Stimulated activated naive CD8-positive, alpha-beta T cell treated with anti-CD3 and anti-CD28 coated beads, Interleukin-15, amount 100 ng/mL, for 72 hours (primary cell): Measurements from ENCODE around the gene KCNA4.
"Not testable (repeated sequence)": the region's sequence is repeated elsewhere in the genome, so short reads cannot be mapped to it uniquely, and the experiment has no call there.

Experiments used
- ATAC-seq: fragments of 150-1000 bp; cut with Tn5 transposase; 2 replicates; pipeline ENCODE4 v1.10.0; 2021; ENCODE audit warnings: mild to moderate bottlenecking, moderate library complexity
- DNase-seq, 2 donors: peaks; one replicate each; pipeline ENCODE4 v3.0.0; 2021 to 2022
- H3K27ac Mint-ChIP-seq, 2 donors: one replicate each; pipeline ENCODE4 v1.8.0; 2022; ENCODE audit warnings: mild to moderate bottlenecking in 2 of 2, mixed read lengths in 2 of 2, moderate library complexity in 2 of 2
- H3K27me3 Mint-ChIP-seq: one replicate; pipeline ENCODE4 v1.8.0; 2022; ENCODE audit warnings: mixed read lengths
- H3K4me1 Mint-ChIP-seq: one replicate; pipeline ENCODE4 v1.8.0; 2022; ENCODE audit warnings: mild to moderate bottlenecking, mixed read lengths
- H3K4me3 Mint-ChIP-seq, 2 donors: one replicate each; pipeline ENCODE4 v1.8.0; 2022; ENCODE audit warnings: mild to moderate bottlenecking in 2 of 2, mixed read lengths in 2 of 2, moderate library complexity in 1 of 2
- H3K9me3 Mint-ChIP-seq, 2 donors: one replicate each; pipeline ENCODE4 v1.8.0; 2022; ENCODE audit warnings: mixed read lengths in 2 of 2

KCNA4 gene

DNA sequence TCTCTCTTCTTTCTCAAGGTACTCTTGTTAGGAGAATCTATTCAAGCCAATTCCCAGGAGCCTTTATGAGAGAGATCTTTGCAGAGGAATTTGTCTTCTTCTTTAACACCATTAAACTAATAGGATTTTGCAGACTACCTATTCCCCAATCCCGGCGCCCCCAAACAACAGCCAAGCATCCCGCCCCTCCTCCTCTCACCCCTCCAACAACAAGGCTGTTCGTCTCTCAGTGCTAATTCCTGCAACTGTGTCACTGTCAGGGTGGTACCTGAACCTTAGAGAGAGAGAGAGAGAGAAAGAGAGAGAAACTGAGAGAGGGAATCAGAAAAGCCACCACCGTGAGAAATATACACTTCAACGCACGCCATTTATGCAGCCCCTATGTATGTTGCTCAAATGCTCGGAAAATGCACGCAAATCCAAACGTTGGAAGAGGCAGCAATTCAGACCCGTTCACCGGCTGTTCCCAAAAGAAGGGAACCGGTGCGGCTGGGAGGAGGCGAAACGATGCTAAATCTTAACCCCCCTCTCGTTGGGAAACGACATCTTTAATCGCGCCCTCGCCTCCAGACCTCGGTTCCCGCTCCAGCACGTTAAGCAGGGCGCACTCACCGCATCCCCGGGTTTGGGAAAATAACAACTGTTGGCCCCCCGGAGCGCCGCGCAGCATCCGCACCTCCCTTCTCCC is 961 bp downstream of the KCNA4 start:
- Mint-ChIP-seq H3K27ac (no peak overlapping the region), H3K27me3 (peaks cover 39% of the 10 kb centered on the region), H3K9me3 (peaks cover 3 to 14% of the 10 kb centered on the region in 2 donors), H3K4me1 (no peaks in the 10 kb centered on the region), H3K4me3 (no peak overlapping the region)
- no peak for ATAC-seq
- no peak for DNase-seq

DNA sequence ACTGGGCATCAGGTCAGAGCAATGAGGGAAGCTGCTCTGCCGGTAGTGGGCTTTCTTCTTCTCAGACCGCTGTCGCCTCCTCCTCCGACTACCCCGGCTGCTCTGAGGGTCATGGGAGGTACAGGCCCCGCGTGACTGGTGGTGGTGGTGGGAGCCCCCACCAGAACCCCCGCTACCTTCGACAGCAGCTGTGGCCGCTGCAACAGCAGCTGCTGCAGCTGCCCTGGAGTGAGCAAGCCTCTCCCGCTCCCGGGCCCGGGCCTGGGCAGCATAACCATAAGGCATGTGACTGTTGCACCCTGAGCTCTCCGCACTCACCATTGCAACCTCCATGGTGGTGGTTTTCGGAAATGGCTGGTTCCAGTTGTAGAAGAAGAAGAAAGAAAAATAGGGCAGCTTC is 4.5 kb downstream of the KCNA4 start:
- H3K9me3 Mint-ChIP-seq = peaks cover 0 to 11% of the 10 kb centered on the region in 2 donors
- no peak for ATAC-seq
- H3K4me3 Mint-ChIP-seq = no peak overlapping the region
- H3K27ac Mint-ChIP-seq = no peak overlapping the region
- H3K4me1 Mint-ChIP-seq = no peaks in the 10 kb centered on the region
- DNase-seq = no peak
- H3K27me3 Mint-ChIP-seq = peaks cover 10% of the 10 kb centered on the region

DNA sequence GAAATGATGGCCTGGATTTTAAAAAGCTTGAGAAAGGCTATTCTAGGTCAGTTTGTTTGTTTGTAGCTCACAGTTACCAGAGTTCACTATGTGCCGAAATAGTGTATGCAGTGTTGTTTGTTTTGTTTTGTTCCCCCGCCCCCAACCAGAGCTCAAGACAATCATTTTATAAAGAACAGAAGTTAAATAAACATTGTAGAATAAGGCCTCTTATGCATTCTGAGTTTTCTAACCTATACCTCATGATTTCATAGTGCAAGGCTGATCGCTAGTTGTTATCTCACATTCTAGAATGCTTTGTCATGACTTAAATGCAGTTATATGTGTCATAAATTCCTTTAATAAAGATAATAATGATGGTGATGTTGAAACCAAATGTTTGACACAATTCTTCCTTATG is 7.8 kb downstream of the KCNA4 start:
- H3K27ac Mint-ChIP-seq = no peak overlapping the region
- no peak for ATAC-seq
- H3K4me1 Mint-ChIP-seq = no peaks in the 10 kb centered on the region
- H3K9me3 Mint-ChIP-seq = peaks cover 0 to 11% of the 10 kb centered on the region in 2 donors
- H3K27me3 Mint-ChIP-seq = peaks cover 7% of the 10 kb centered on the region
- H3K4me3 Mint-ChIP-seq = no peak overlapping the region
- no peak for DNase-seq

DNA sequence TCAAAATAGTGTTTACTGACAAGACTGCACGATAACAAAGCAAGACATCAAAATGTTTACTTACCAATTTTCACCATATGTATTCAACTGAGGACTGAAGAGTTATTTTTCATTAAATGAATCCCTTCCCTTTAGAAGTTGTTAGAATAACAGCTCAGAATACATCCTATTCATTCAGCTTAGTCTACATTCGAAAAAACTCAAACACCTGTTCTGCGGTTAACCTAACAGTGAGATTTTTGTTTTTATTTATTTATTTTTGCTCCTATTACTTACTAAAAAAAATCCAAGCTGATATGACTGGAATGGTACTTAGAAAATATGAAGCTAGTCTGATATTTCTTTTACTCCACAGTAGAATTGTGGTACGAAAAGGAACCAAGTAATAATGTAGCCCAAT is 10.0 kb downstream of the KCNA4 start:
- Mint-ChIP-seq H3K9me3 (peaks cover 0 to 5% of the 10 kb centered on the region in 2 donors), H3K27ac (no peak overlapping the region)
- ATAC-seq = no peak

GRCh38 chr11:30002157-30002785 is 14.6 kb downstream of the KCNA4 start:
- Mint-ChIP-seq H3K27ac (no peak overlapping the region), H3K4me3 (no peak overlapping the region), H3K4me1 (no peaks in the 10 kb centered on the region), H3K27me3 (no peaks in the 10 kb centered on the region), H3K9me3 (no peaks in the 10 kb centered on the region)
- DNase-seq (no peak), ATAC-seq (no peak)

More for the DNA sequence above, 10.0 kb downstream of the KCNA4 start:
- no peak for DNase-seq
- Mint-ChIP-seq H3K27me3 (peaks cover 5% of the 10 kb centered on the region), H3K4me3 (no peak overlapping the region), H3K4me1 (no peaks in the 10 kb centered on the region)

DNA sequence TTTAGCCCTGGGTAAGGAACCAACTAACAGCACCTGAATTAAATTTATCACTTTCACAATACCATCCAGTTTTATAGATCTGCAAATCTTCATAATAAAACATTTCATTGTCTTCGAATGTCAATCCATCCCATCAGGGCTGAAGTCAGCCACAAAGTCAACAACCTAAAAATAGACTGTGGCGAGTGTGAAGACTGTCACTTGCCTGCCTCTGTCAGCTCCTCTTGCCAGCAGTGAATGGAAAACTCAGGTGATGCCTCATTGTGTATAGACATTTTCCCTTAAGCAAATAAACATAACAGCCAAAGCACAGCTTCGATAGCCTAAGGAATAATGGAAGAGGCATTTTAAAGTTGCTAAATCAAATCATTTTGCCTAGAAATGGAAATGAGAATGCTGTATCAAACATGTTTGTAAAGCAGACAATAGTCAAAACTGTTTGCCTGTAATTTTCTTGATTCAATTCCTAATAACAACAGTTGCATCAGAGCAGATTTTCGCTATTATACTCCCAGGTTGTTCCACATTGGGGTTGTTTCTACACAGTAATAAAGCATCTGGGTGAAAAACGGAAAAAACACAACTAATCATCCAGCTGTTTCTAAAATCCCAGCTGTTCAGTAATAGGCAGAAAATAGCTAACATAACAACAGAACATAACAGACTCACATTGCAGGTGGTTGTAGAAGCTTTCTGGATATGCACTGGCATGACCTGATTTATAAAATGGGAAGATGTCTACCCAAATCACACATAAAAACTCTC is 15.7 kb downstream of the KCNA4 start:
- no peaks in the 10 kb centered on the region for H3K27me3 Mint-ChIP-seq
- ATAC-seq (no peak), DNase-seq (no peak)
- no peaks in the 10 kb centered on the region for H3K9me3 Mint-ChIP-seq
- H3K27ac Mint-ChIP-seq = no peak overlapping the region
- H3K4me3 Mint-ChIP-seq = no peak overlapping the region
- H3K4me1 Mint-ChIP-seq = no peaks in the 10 kb centered on the region

DNA sequence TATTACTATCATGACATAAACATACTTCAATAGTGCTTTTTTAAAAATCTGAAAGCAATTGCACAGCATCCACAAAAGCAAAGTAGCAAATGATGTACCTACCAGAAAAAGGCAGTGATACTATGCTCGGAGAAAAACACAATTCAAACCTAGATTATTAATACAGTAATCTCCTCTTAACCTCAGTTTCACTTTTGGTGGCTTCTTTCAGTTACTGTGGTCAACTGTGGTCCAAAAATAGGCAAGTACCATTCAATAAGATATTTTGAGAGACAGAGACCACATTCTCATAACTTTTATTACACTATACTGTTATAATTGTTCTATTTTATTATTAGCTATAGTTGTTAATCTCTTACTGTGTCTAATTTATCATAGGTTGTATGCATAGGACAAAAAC is 20.8 kb downstream of the KCNA4 start:
- DNase-seq (no peak), ATAC-seq (no peak)
- Mint-ChIP-seq H3K4me3 (no peak overlapping the region), H3K27me3 (no peaks in the 10 kb centered on the region), H3K9me3 (peaks cover 0 to 4% of the 10 kb centered on the region in 2 donors), H3K4me1 (no peaks in the 10 kb centered on the region), H3K27ac (no peak overlapping the region)

DNA sequence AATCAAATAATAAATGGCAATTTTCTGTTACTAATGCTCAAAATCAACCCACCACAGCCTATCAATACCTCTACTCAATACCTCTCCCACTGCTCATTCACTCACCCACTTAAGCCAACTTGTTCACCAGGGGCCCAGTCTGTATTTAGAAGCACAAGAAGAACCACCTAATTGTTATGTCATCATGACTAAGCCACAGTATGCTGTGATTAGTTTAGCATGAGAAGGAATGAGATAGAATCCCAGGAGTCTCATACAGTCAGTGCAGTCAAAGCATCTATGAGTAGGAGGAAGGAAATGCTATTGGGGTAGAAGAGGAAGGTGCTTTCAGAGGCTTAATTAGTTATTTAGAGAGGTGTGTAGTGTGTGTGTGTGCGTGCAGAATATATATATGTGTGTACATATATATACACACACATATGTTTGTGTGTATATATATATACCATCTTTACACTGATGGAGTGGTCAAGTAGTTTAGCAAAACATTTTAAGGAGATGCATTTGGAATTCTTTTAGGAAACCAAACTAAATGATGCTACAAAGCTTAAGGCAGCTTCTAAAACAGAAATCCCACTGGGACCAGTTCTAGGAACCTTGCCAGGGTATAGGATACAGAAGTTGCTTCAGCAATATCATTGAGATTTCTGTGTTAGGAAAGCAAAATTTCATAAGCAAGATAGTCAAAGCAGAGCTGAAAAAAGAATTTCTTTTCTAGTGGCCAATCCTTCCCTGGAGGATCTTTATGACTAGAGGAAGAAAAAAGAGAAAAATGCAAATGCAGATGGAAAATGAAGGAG is 27.5 kb downstream of the KCNA4 start:
- Mint-ChIP-seq H3K27me3 (no peaks in the 10 kb centered on the region), H3K4me3 (no peak overlapping the region), H3K9me3 (peaks cover 0 to 4% of the 10 kb centered on the region in 2 donors), H3K4me1 (no peaks in the 10 kb centered on the region), H3K27ac (no peak overlapping the region)
- ATAC-seq (no peak), DNase-seq (no peak)

DNA sequence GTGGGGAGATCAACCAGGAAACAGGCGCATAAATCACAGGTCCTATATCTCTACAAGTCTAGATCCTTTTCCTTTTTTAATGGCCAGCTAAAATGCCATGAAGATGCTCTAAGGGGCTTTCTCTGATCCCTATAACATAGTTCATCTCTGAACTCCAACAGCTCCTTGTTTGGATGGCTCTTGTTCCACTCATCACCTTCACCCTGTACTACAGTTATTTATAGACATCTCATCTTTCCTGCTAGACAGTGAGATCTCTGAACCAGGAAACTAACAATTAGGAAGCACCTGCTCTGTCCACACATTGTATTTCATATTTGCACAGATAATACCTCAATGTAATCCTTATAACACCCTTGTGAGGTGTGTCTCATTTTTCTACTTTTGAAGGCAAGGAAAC is 31.6 kb downstream of the KCNA4 start:
- Mint-ChIP-seq H3K4me1 (no peaks in the 10 kb centered on the region), H3K4me3 (no peak overlapping the region), H3K9me3 (no peaks in the 10 kb centered on the region), H3K27me3 (no peaks in the 10 kb centered on the region), H3K27ac (no peak overlapping the region)
- no peak for DNase-seq
- ATAC-seq = no peak

DNA sequence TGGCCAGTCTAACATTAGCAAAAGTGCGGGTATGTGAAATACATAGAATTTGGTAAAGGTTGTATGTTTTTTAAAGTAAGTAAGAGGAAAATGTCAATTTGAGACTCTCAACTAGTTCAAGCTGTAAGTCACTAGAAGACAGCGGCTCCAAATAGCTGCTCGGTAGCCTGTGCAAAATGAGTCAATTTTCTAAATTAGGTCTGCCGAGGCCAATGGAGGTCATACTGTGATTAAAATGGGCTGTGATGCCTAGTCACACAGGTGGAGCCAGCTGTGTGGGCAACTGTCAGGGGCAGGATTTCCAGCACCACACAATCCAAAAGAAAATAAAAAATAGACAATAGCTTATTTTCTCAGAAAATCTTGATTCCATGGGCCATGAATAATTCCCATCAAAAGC is 32.3 kb downstream of the KCNA4 start:
- H3K4me3 Mint-ChIP-seq = no peak overlapping the region
- no peaks in the 10 kb centered on the region for H3K9me3 Mint-ChIP-seq
- no peak for ATAC-seq
- no peak overlapping the region for H3K27ac Mint-ChIP-seq
- no peak for DNase-seq
- H3K4me1 Mint-ChIP-seq = no peaks in the 10 kb centered on the region
- no peaks in the 10 kb centered on the region for H3K27me3 Mint-ChIP-seq

GRCh38 chr11:29978549-29978948 is 38.3 kb downstream of the KCNA4 start:
- Mint-ChIP-seq H3K27ac (no peak overlapping the region), H3K4me1 (no peaks in the 10 kb centered on the region), H3K27me3 (no peaks in the 10 kb centered on the region), H3K4me3 (no peak overlapping the region), H3K9me3 (peaks cover 9 to 29% of the 10 kb centered on the region in 2 donors)
- ATAC-seq (no peak), DNase-seq (no peak)

DNA sequence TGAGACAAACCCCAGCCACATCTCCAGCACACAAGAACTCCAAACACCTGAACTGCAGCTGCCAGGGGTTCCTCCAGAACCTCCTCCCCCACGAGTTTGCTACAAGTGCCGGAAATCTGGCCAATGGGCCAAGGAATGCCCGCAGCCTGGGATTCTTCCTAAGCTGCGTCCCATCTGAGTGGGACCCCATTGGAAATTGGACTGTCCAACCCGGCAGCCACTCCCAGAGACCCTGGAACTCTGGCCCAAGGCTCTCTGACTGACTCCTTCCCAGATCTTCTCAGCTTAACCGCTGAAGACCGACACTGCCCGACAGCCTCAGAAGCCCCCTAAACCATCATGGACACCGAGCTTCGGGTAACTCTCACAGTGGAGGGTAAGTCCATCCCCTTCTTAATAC is 41.2 kb downstream of the KCNA4 start:
- peaks cover 9 to 37% of the 10 kb centered on the region in 2 donors for H3K9me3 Mint-ChIP-seq
- H3K27me3 Mint-ChIP-seq, H3K4me3 Mint-ChIP-seq, ATAC-seq, DNase-seq, H3K4me1 Mint-ChIP-seq, H3K27ac Mint-ChIP-seq: not testable (repeated sequence)

DNA sequence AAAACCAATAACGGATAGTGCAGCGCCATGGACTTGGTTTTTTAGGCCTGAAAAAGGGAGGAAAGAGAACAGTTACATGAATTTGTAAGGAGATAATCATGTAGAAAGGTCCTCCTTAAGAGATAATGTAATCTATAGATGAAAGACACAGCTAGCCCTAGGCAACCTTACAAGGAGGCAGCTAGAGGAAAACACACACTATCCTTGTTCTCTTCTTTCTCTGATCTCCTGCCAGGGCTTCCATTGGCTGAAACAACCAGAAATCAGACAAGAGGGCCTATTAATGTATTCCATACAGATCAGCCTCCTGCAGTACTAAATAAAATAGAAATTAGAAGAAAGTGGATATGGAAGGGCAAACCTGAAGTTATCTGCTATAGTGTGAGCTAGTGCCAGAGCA is 53.0 kb downstream of the KCNA4 start:
- no peaks in the 10 kb centered on the region for H3K4me1 Mint-ChIP-seq
- no peak overlapping the region for H3K4me3 Mint-ChIP-seq
- no peak for ATAC-seq
- H3K27me3 Mint-ChIP-seq = no peaks in the 10 kb centered on the region
- H3K27ac Mint-ChIP-seq = no peak overlapping the region
- DNase-seq = no peak
- peaks cover 5 to 7% of the 10 kb centered on the region in 2 donors for H3K9me3 Mint-ChIP-seq

DNA sequence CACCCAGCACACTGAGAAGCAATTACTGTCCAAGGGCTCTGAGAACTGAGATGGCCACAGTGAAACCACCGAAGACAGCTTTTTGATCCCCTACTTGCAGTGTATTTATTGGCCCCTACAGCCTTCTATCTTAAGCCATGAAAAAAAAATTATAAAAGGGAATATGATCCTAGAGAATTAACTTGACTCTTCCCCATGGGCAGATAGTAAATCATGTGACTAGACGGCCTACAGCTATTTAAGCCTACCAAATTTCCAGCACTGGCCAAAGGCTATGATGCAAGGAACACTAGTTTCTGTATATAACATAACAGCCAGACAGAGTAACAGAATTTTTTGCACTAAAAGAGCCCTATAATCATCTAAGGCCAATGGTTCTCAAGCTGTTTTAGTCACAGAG is 53.8 kb downstream of the KCNA4 start:
- no peak for ATAC-seq
- no peak overlapping the region for H3K27ac Mint-ChIP-seq
- no peak for DNase-seq
- H3K9me3 Mint-ChIP-seq = peaks cover 5 to 7% of the 10 kb centered on the region in 2 donors
- no peaks in the 10 kb centered on the region for H3K4me1 Mint-ChIP-seq
- H3K27me3 Mint-ChIP-seq = no peaks in the 10 kb centered on the region
- no peak overlapping the region for H3K4me3 Mint-ChIP-seq

DNA sequence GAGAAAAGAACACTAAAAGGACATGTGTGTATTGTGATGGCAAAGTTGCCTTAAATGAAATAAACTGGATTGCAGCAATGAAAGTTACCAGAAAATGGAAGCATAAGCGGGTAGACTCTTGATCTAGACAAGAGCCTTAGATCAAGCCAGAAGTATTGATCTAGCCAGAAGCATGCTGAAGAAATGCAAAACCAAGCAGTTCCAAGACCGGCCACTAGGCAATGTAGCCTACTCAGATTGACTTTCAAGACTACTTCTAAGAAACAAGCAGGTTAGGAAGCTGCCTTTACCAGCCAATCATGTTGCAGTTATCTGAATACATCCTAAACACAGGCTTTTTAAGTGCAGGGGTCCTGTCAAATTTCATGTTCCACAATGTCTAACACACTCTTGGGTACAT is 54.6 kb downstream of the KCNA4 start:
- Mint-ChIP-seq H3K9me3 (peaks cover 5 to 7% of the 10 kb centered on the region in 2 donors), H3K4me3 (no peak overlapping the region), H3K27me3 (no peaks in the 10 kb centered on the region), H3K27ac (no peak overlapping the region), H3K4me1 (no peaks in the 10 kb centered on the region)
- DNase-seq (no peak), ATAC-seq (no peak)
